Measurements from ENCODE around the gene MYO18A. TPM values are rescaled to one million over a fixed set of nuclear protein-coding genes. Genes with fewer than 3 reads are reported as not detected.

Gene MYO18A
- total RNA-seq, 4 donors from 2014 or later, result 112 to 191 (median 136) TPM

DNA sequence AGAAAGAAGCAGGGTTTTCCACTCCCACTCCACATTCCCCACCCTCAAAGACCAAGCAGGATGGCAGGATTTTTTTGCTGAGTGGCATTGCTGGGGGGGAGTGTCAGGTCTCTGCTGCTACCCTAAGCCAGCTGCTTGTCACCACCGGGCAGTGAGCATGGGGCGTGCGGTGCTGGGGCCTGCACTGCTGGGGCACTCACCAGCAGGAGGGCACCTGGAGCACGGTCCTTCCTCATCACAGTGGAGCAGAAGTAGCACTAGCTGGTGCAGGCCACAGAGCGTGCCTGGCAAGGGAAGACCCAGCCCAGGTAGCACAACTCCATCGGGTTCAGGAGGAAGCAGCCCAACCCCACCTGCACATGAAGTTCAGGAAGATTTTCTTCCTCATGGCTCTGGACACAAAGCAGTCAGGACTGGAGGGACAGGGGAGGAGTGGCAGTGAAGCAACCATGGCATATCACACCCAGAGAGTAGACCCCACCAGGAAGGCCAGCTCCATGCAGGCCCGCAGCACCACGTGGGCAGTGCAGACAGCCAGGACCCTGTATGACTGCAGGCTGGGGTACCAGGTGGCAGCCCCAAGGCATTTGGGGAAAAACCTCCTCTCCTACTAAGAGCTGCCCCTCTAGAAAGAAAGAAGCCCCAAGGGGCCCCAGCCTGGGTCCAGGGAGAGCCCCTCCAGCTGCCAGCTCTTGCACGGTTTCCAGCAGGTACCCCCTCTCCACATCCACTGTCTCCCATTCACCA lies 16.7 kb upstream of the MYO18A start:
- Histone ChIP-seq H3K9me3 (no peaks in the 10 kb centered on the region), H3K4me3 (no peak overlapping the region), H3K27me3 (no peaks in the 10 kb centered on the region), H3K4me1 (no peaks in the 10 kb centered on the region), H3K36me3 (no peaks in the 10 kb centered on the region), H3K27ac (no peak overlapping the region)
- DNase-seq, result no peak
- in situ Hi-C loops (cut with MboI; ENCODE audit: low pct_ligation_motif_present in 1 of 4, low pct_unique_long_range_greater_than_20kb in 1 of 4, low sequenced_read_pairs in 3 of 4) (no loop called here), intact Hi-C loops (cut with DNase I; ENCODE audit: low total_unique reads) (no loop called here)
- WGBS, 2 donors (ENCODE audit: low coverage in 1 of 2), result 82% methylated on average over 9 of the region's 9 CpGs; no CpG with 5 or more reads in 1 of the 2 donors
- TF ChIP-seq EP300 (IDR thresholded peaks at IDR 0.05; ENCODE audit: low read depth) (no peak), POLR2AphosphoS5 (IDR thresholded peaks at IDR 0.05) (no peak), POLR2A (IDR thresholded peaks at IDR 0.05) (no peak)
- TF ChIP-seq, protein P1, sequence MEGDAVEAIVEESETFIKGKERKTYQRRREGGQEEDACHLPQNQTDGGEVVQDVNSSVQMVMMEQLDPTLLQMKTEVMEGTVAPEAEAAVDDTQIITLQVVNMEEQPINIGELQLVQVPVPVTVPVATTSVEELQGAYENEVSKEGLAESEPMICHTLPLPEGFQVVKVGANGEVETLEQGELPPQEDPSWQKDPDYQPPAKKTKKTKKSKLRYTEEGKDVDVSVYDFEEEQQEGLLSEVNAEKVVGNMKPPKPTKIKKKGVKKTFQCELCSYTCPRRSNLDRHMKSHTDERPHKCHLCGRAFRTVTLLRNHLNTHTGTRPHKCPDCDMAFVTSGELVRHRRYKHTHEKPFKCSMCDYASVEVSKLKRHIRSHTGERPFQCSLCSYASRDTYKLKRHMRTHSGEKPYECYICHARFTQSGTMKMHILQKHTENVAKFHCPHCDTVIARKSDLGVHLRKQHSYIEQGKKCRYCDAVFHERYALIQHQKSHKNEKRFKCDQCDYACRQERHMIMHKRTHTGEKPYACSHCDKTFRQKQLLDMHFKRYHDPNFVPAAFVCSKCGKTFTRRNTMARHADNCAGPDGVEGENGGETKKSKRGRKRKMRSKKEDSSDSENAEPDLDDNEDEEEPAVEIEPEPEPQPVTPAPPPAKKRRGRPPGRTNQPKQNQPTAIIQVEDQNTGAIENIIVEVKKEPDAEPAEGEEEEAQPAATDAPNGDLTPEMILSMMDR (IDR thresholded peaks at IDR 0.05), result no peak

DNA sequence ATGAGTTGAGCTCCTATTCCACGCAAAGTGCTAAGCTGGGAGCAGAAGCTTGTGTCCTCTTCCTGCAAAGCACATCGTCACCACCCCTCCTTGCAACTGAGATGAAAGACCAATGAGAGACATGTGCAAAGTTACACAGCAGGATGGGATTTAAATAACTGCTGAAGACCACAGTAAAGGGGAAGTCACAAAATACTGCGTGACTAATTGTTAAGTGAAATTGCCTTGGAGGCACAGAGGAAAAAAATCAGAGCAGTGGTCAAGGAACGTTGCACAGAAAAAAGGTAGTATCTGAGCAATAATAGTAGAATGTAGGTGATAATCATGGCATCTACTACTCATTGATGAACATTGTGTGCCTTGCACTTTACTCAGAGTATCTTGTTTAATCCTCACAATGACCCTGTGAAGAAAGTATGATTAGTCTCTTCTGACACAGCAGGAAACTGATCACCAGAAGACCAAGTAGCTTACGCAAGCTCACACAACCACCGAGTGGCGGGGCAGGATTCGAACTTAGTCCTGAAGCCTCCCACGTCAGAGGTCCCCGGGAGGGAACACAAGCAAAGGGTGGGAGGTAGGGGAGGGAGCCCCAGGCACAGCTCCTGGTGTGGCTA lies 15.4 kb upstream of the MYO18A start:
- TF ChIP-seq POLR2A (IDR thresholded peaks at IDR 0.05), result no peak
- no peak for TF ChIP-seq EP300 (IDR thresholded peaks at IDR 0.05; ENCODE audit: low read depth)
- TF ChIP-seq, protein P1 (IDR thresholded peaks at IDR 0.05), result no peak
- TF ChIP-seq POLR2AphosphoS5 (IDR thresholded peaks at IDR 0.05), result no peak
- Histone ChIP-seq H3K27me3 (no peaks in the 10 kb centered on the region), H3K36me3 (no peaks in the 10 kb centered on the region), H3K4me1 (no peaks in the 10 kb centered on the region), H3K9me3 (no peaks in the 10 kb centered on the region), H3K4me3 (no peak overlapping the region), H3K27ac (no peak overlapping the region)
- 61 to 66% methylated on average over 4 to 10 of the region's 10 CpGs for WGBS, 2 donors (ENCODE audit: low coverage in 1 of 2)
- intact Hi-C loops (cut with DNase I; ENCODE audit: low total_unique reads), result no loop called here
- no peak for DNase-seq
- in situ Hi-C loops (cut with MboI; ENCODE audit: low pct_ligation_motif_present in 1 of 4, low pct_unique_long_range_greater_than_20kb in 1 of 4, low sequenced_read_pairs in 3 of 4), result no loop called here

DNA sequence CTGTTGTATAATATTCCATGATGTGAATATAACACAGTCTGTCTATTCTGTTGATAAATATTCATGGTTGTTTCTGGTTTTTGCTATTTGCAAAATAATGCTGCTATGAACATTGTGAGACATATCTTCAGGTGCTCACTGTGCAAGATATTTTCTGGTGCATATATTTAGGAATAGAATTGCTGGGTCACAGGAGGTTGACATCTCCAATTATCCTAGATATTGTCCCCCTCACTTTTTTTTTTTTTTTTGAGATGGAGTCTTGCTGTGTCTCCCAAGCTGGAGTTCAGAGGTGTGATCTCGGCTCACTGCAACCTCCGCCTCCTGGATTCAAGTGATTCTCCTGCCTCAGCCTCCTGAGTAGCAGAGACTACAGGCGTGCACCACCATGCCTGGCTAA lies 14.5 kb upstream of the MYO18A start:
- in situ Hi-C loops (cut with MboI; ENCODE audit: low pct_ligation_motif_present in 1 of 4, low pct_unique_long_range_greater_than_20kb in 1 of 4, low sequenced_read_pairs in 3 of 4) (no loop called here), intact Hi-C loops (cut with DNase I; ENCODE audit: low total_unique reads) (no loop called here)
- DNase-seq, result no peak
- Histone ChIP-seq H3K4me1 (no peaks in the 10 kb centered on the region), H3K36me3 (no peaks in the 10 kb centered on the region), H3K9me3 (no peaks in the 10 kb centered on the region), H3K27ac (no peak overlapping the region), H3K27me3 (no peaks in the 10 kb centered on the region), H3K4me3 (no peak overlapping the region)
- 86 to 88% methylated on average over 3 of the region's 3 CpGs for WGBS, 2 donors (ENCODE audit: low coverage in 1 of 2)
- TF ChIP-seq POLR2AphosphoS5 (IDR thresholded peaks at IDR 0.05) (no peak), POLR2A (IDR thresholded peaks at IDR 0.05) (no peak)
- TF ChIP-seq, protein P1 (IDR thresholded peaks at IDR 0.05), result no peak

DNA sequence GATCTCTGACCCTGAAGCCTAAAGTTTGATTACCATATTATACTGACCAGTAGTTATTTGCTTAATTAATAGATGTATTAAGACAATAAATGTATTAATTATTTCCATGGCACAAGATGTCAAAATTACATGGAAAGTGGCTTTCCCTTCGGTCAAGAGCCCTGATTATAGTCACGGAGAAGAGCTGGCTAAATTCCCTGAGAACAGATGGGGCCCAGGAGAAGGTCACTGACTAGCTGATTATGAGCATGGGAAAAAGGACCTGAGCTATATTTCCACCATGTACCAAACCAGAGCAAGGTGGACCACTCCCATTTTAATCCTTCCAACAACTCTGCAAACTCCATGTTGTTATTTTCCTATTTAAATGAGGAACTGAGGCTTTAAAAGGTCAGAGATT lies 12.9 kb upstream of the MYO18A start:
- Histone ChIP-seq H3K36me3 (no peaks in the 10 kb centered on the region), H3K27me3 (no peaks in the 10 kb centered on the region), H3K4me3 (no peak overlapping the region), H3K27ac (no peak overlapping the region), H3K4me1 (no peaks in the 10 kb centered on the region), H3K9me3 (no peaks in the 10 kb centered on the region)
- DNase-seq, result no peak
- WGBS, 2 donors (ENCODE audit: low coverage in 1 of 2), result 76% methylated on average over 2 of the region's 2 CpGs
- in situ Hi-C loops (cut with MboI; ENCODE audit: low pct_ligation_motif_present in 1 of 4, low pct_unique_long_range_greater_than_20kb in 1 of 4, low sequenced_read_pairs in 3 of 4), result no loop called here
- TF ChIP-seq, protein P1 (IDR thresholded peaks at IDR 0.05), result no peak
- TF ChIP-seq POLR2A (IDR thresholded peaks at IDR 0.05) (no peak), POLR2AphosphoS5 (IDR thresholded peaks at IDR 0.05) (no peak), EP300 (IDR thresholded peaks at IDR 0.05; ENCODE audit: low read depth) (no peak)
- intact Hi-C loops (cut with DNase I; ENCODE audit: low total_unique reads), result no loop called here
